Right lobe of liver (tissue), 6 donors: Measurements from ENCODE around the gene HCN1. TPM values are rescaled to one million over a fixed set of nuclear protein-coding genes. Genes with fewer than 3 reads are reported as not detected.

ENCODE experiments used
- ATAC-seq, 4 donors: fragments of 200-7000 bp; cut with Tn5 transposase; one replicate each; pipeline ENCODE4 v1.9.1; 2020; ENCODE audit warnings: mild to moderate bottlenecking in 4 of 4, moderate library complexity in 4 of 4
- DNase-seq, 3 donors: peaks; one replicate each; pipeline ENCODE4 v3.0.0-alpha.2; 2020
- H3K27ac ChIP-seq, 3 donors: fragments of 200-600 bp; one replicate each; pipeline ENCODE4 v1.8.0; 2022
- H3K27me3 ChIP-seq, 2 donors: fragments of 200-600 bp; one replicate each; pipeline ENCODE4 v1.8.0; 2022
- H3K36me3 ChIP-seq, 4 donors: fragments of 200-600 bp; sonication (generic) in 1 of 4; one replicate each; pipeline versions ENCODE4 v1.5.1 to v1.8.0; 2017 to 2022; ENCODE audit warnings: control low read depth in 1 of 4
- H3K4me1 ChIP-seq, 4 donors: fragments of 200-600 bp; sonication (generic) in 1 of 4; one replicate each; pipeline versions ENCODE4 v1.5.1 to v1.8.0; 2017 to 2022; ENCODE audit warnings: control low read depth in 1 of 4
- H3K4me3 ChIP-seq, 3 donors: fragments of 200-600 bp; one replicate each; pipeline ENCODE4 v1.8.0; 2022
- H3K9me3 ChIP-seq, 4 donors: fragments of 200-600 bp; sonication (generic) in 1 of 4; one replicate each; pipeline versions ENCODE4 v1.5.1 to v1.8.0; 2017 to 2022; ENCODE audit warnings: control low read depth in 1 of 4
- POLR2A ChIP-seq: fragments of 450-650 bp; IDR thresholded peaks from one replicate; pipeline ENCODE4 v1.6.1; 2017; ENCODE audit warnings: antibody characterized with exemption, mild to moderate bottlenecking
- WGBS: methylation state at CpG from one replicate; pipeline ENCODE4 v1.1.6; 2018; ENCODE audit warnings: low coverage, low lambda C conversion rate; ENCODE audit not compliant: insufficient coverage; ENCODE audit errors: missing lambda C conversion rate; 5-methylcytosine and 5-hydroxymethylcytosine counted together
- intact Hi-C, 2 donors: fragments of 100-400 bp; cut with DNase I; formaldehyde crosslinking; loops; one replicate each; pipeline versions ENCODE4 v1.11.2 to v1.14.1; 2022
- total RNA-seq, 6 experiments: library from RNA; depleted of rRNA in 2 of 6; stranded (reverse); fragments of >200 nt in 2 of 6; fragmentation: NEBNext Ultra II Directional in 3 of 6; extraction: Animal tissue kit (Norgen Biotek cat#: 25700) in 3 of 6; gene quantifications; one replicate each; pipeline versions ENCODE4 v1.1.0 to v1.2.4, GENCODE V29; 2016 to 2023
- TF ChIP-seq, protein P1 (sequence below), 4 donors: fragments of 200-600 bp in 3 of 4; fragments of 450-650 bp in 1 of 4; IDR thresholded peaks; one replicate each; pipeline versions ENCODE4 v1.5.1 to v1.8.0; 2016 to 2022; ENCODE audit warnings: antibody characterized with exemption in 4 of 4, mild to moderate bottlenecking in 2 of 4
- donor health status: DM: no; HTN: yes; CAD: no.
- donor health status: DM: no; HTN: no; CAD: no.
- donor health status: DM: no; HTN: no; CAD: no.
- donor health status: DM: no; HTN: yes; CAD: no.
- donor health status: DM: no; HTN: yes; CAD: no.

HCN1 gene
- total RNA-seq, 6 experiments from 2014 or later: 0.09 to 0.12 TPM; not detected in 4

DNA sequence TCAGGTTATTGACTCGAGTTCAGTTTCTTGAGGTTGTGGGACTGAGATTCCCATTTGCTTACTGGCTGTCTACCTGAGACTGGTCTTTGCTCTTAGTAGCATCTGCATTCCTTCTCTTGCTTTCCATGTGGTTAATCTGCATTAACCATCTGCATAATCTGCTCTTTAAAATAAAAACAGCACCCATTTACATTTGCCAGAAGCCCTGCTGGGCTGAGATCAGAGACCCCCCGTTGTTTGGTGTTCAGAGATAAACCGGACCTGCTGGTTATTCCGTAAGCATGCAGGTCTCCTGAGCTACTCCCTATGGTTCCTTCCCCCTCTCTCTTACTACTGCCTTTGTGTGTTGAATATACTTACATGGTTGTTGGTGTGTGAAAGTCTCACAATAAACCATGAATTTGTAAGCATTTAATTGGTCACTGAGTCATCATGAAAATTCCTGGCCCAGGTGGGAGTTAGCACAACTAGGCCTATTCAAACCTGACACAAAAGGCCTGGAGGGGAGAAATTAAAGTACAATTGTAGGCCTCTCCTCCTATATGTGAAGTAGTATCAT, 490.7 kb downstream of the HCN1 start:
- TF ChIP-seq POLR2A: no peak
- TF ChIP-seq, protein P1, sequence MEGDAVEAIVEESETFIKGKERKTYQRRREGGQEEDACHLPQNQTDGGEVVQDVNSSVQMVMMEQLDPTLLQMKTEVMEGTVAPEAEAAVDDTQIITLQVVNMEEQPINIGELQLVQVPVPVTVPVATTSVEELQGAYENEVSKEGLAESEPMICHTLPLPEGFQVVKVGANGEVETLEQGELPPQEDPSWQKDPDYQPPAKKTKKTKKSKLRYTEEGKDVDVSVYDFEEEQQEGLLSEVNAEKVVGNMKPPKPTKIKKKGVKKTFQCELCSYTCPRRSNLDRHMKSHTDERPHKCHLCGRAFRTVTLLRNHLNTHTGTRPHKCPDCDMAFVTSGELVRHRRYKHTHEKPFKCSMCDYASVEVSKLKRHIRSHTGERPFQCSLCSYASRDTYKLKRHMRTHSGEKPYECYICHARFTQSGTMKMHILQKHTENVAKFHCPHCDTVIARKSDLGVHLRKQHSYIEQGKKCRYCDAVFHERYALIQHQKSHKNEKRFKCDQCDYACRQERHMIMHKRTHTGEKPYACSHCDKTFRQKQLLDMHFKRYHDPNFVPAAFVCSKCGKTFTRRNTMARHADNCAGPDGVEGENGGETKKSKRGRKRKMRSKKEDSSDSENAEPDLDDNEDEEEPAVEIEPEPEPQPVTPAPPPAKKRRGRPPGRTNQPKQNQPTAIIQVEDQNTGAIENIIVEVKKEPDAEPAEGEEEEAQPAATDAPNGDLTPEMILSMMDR (IDR thresholded peaks at IDR 0.05): no peak
- intact Hi-C loops: no loop called here
- WGBS: 88% methylated on average over 4 of the region's 4 CpGs

More for the DNA sequence above, 490.7 kb downstream of the HCN1 start:
- Histone ChIP-seq H3K4me3 (no peak overlapping the region), H3K4me1 (no peaks in the 10 kb centered on the region), H3K9me3 (no peaks in the 10 kb centered on the region), H3K27me3 (no peaks in the 10 kb centered on the region), H3K36me3 (no peaks in the 10 kb centered on the region), H3K27ac (no peak overlapping the region)
- ATAC-seq (no peak), DNase-seq (no peak)
